HepG2 (cell line): ENCODE measurements around the gene ZNF653. TPM values are rescaled to one million over a fixed set of nuclear protein-coding genes. Genes with fewer than 3 reads are reported as not detected.

Experiments
- BRD4 ChIP-seq: sonication (generic); formaldehyde crosslinking; IDR thresholded peaks from 2 replicates; pipeline ENCODE4 v1.4.0; 2020; ENCODE audit warnings: missing genetic modification reagents
- FOXA3 ChIP-seq: IDR thresholded peaks from 2 replicates; pipeline ENCODE4 v1.6.1; 2016; ENCODE audit warnings: missing genetic modification reagents, missing compliant biosample characterization
- GPN1 ChIP-seq: sonication (generic); formaldehyde crosslinking; IDR thresholded peaks from 2 replicates; pipeline ENCODE4 v1.5.1; 2020; ENCODE audit warnings: missing genetic modification reagents, borderline replicate concordance
- GTF3A ChIP-seq: sonication (generic); formaldehyde crosslinking; conservative IDR thresholded peaks from 2 replicates; pipeline ENCODE4 v1.4.0; 2020; ENCODE audit warnings: mild to moderate bottlenecking, missing genetic modification reagents
- HDAC6 ChIP-seq: fragments of 200-600 bp; sonication (generic); IDR thresholded peaks from 2 replicates; pipeline ENCODE4 v1.7.0; 2017; ENCODE audit warnings: mild to moderate bottlenecking, antibody characterized with exemption, low read length, low read depth
- JARID2 ChIP-seq: sonication (generic); formaldehyde crosslinking; IDR thresholded peaks from 2 replicates; pipeline ENCODE4 v1.8.1; 2023; ENCODE audit warnings: missing genetic modification reagents, inconsistent platforms; ENCODE audit not compliant: insufficient replicate concordance
- MXI1 ChIP-seq: IDR thresholded peaks from 3 replicates; pipeline ENCODE4 v1.6.1; 2012; ENCODE audit warnings: low read depth, low read length, inconsistent platforms, borderline replicate concordance
- PRDM15 ChIP-seq: sonication (generic); formaldehyde crosslinking; IDR thresholded peaks from 2 replicates; pipeline ENCODE4 v1.4.0; 2020; ENCODE audit warnings: missing genetic modification reagents
- SOX5 ChIP-seq: IDR thresholded peaks from 2 replicates; pipeline ENCODE4 v1.6.1; 2016; ENCODE audit warnings: borderline replicate concordance
- SP1 ChIP-seq, 2 experiments: fragments of 450-650 bp in 1 of 2; sonication (generic) in 1 of 2; formaldehyde crosslinking in 1 of 2; IDR thresholded peaks; 2 replicates each; pipeline versions ENCODE4 v1.4.0 to v1.6.1; 2016 to 2020; ENCODE audit warnings: missing genetic modification reagents in 1 of 2
- ZNF382 ChIP-seq: sonication (generic); formaldehyde crosslinking; IDR thresholded peaks from 2 replicates; pipeline ENCODE4 v1.5.0; 2020; ENCODE audit warnings: missing genetic modification reagents, mild to moderate bottlenecking, borderline replicate concordance
- ZNF441 ChIP-seq: sonication (generic); formaldehyde crosslinking; IDR thresholded peaks from 2 replicates; pipeline ENCODE4 v1.7.0; 2021; ENCODE audit warnings: missing genetic modification reagents, borderline replicate concordance
- ZNF782 ChIP-seq: sonication (generic); formaldehyde crosslinking; IDR thresholded peaks from 2 replicates; pipeline ENCODE4 v1.4.0; 2020; ENCODE audit warnings: missing genetic modification reagents, mild to moderate bottlenecking, borderline replicate concordance
- polyA plus RNA-seq, 8 experiments: library from polyadenylated mRNA; depleted of rRNA in 3 of 8; stranded (reverse) in 7 of 8; unstranded in 1 of 8; fragments of >200 nt; fragmentation: Illumina TruSeq in 4 of 8; extraction: Trizol in 4 of 8; gene quantifications; 2 replicates each; pipeline versions ENCODE4 v1.2.1 to v1.2.3, GENCODE V29; 2011 to 2016; ENCODE audit warnings: low read depth in 4 of 8, missing spikeins in 1 of 8, mixed read lengths in 1 of 8; ENCODE audit not compliant: insufficient read depth in 1 of 8
- total RNA-seq, 5 experiments: library from RNA; depleted of rRNA; stranded (reverse); fragments of >200 nt; fragmentation: Illumina TruSeq; extraction: Trizol; gene quantifications; 2 replicates each; pipeline ENCODE4 v1.2.3, GENCODE V29; 2016; ENCODE audit warnings: low read depth in 1 of 5
- TF ChIP-seq, protein P1 (sequence below): sonication (generic); formaldehyde crosslinking; IDR thresholded peaks from 2 replicates; pipeline ENCODE4 v1.9.0; 2021; ENCODE audit warnings: missing genetic modification reagents, borderline replicate concordance
- TF ChIP-seq, protein P2 (sequence below): sonication (generic); formaldehyde crosslinking; IDR thresholded peaks from 2 replicates; pipeline ENCODE4 v1.8.0; 2022; ENCODE audit warnings: mild to moderate bottlenecking, missing genetic modification reagents, moderate library complexity

Gene ZNF653
- total and polyA plus RNA-seq, 2 of the 13 experiments (the other 11 are each of a cell fraction or from before 2014, with no cell fraction given), result 4.7 to 7.1 TPM

- no peak for TF ChIP-seq PRDM15 (CRISPR knock-in tag)
- no peak for TF ChIP-seq BRD4 (CRISPR knock-in tag)
- no peak for TF ChIP-seq GPN1 (CRISPR knock-in tag)
- peak; percentile 31; the same call in 1 of the 2 replicates for TF ChIP-seq SOX5
- TF ChIP-seq ZNF441 (CRISPR knock-in tag), result no peak
- no peak for TF ChIP-seq GTF3A (CRISPR knock-in tag)
- TF ChIP-seq FOXA3 (CRISPR knock-in tag), result no peak
- TF ChIP-seq ZNF382 (CRISPR knock-in tag), result no peak
- TF ChIP-seq, protein P1, sequence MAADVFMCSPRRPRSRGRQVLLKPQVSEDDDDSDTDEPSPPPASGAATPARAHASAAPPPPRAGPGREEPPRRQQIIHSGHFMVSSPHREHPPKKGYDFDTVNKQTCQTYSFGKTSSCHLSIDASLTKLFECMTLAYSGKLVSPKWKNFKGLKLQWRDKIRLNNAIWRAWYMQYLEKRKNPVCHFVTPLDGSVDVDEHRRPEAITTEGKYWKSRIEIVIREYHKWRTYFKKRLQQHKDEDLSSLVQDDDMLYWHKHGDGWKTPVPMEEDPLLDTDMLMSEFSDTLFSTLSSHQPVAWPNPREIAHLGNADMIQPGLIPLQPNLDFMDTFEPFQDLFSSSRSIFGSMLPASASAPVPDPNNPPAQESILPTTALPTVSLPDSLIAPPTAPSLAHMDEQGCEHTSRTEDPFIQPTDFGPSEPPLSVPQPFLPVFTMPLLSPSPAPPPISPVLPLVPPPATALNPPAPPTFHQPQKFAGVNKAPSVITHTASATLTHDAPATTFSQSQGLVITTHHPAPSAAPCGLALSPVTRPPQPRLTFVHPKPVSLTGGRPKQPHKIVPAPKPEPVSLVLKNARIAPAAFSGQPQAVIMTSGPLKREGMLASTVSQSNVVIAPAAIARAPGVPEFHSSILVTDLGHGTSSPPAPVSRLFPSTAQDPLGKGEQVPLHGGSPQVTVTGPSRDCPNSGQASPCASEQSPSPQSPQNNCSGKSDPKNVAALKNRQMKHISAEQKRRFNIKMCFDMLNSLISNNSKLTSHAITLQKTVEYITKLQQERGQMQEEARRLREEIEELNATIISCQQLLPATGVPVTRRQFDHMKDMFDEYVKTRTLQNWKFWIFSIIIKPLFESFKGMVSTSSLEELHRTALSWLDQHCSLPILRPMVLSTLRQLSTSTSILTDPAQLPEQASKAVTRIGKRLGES (CRISPR knock-in tag), result no peak
- TF ChIP-seq ZNF782 (CRISPR knock-in tag), result no peak
- no peak for TF ChIP-seq JARID2
- TF ChIP-seq, protein P2, sequence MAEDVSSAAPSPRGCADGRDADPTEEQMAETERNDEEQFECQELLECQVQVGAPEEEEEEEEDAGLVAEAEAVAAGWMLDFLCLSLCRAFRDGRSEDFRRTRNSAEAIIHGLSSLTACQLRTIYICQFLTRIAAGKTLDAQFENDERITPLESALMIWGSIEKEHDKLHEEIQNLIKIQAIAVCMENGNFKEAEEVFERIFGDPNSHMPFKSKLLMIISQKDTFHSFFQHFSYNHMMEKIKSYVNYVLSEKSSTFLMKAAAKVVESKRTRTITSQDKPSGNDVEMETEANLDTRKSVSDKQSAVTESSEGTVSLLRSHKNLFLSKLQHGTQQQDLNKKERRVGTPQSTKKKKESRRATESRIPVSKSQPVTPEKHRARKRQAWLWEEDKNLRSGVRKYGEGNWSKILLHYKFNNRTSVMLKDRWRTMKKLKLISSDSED (CRISPR knock-in tag), result no peak
- TF ChIP-seq MXI1, result peak; percentile 65; the same call in 1 of the 3 replicates
- TF ChIP-seq HDAC6, result no peak
- no peak for TF ChIP-seq SP1 (IDR thresholded peaks at IDR 0.05)
- TF ChIP-seq SP1 (CRISPR knock-in tag; IDR thresholded peaks at IDR 0.05), result peak; percentile 97
These were observed 30.4 kb upstream of the ZNF653 start (continued) for GRCh38 chr19:11535792-11536595.
